HG03571 (cell line): ENCODE measurements around the gene LYPD5.
"Not testable (repeated sequence)": the region's sequence is repeated elsewhere in the genome, so short reads cannot be mapped to it uniquely, and the experiment has no call there.

ENCODE experiments used
- ATAC-seq: cut with Tn5 transposase; IDR thresholded peaks from one replicate; pipeline ENCODE4 v1.9.1; 2021; ENCODE audit not compliant: unreplicated experiment

Gene LYPD5

DNA sequence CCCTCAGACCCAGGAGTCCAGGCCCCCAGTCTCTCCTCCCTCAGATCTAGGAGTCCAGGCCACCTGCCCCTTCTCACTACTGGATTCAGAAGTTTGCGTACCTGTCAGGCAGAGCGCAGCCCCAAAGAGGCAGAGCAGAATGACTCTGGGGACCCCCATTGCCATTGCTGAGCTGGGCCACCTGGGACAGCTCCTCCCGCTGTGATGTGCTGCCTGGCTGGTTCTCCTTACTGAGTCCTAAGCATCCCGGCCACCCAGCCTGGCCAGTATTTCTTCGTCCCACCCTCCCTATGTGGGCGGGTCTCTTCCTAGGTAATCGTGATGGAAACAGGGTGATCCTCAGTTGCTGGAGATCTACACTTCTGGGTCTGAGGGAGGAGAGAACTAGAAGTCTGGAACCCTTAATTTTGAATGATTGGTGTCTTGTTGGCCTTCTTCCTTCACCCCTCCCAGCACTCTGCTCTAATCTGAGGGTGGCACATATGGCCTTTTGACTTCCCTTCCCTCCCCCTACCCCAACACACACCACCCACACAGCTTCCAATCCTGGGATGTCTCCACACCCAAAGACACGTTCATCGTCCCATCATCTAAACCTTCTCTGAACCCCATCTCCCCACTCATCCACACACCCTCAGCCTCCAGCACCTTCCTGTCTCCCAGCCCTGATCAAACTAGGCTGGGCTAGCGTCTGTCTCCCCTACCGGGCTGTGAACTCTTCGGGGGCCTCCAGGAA lies at the start of gene LYPD5:
Gene LYPD5, minus strand, starts transcription at position 232 of the 736 bp plus-strand sequence. Its CDS starts 67 bp downstream, at position 165.
- ATAC-seq = no peak

- ATAC-seq = no peak
Observed at GRCh38 chr19:43848821-43849220, 46.6 kb upstream of the LYPD5 start.

- no peak for ATAC-seq
Observed at GRCh38 chr19:43847884-43848283, 45.6 kb upstream of the LYPD5 start.

DNA sequence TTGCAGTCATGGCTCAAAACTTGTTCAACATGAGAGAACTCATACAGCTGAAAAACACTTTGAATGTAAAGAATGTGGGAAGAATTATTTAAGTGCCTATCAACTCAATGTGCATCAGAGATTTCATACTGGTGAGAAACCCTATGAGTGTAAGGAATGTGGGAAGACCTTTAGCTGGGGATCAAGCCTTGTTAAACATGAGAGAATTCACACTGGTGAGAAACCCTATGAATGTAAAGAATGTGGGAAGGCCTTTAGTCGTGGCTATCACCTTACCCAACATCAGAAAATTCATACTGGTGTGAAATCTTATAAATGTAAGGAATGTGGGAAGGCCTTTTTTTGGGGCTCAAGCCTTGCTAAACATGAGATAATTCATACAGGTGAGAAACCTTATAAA lies 45.0 kb upstream of the LYPD5 start:
- ATAC-seq = no peak

- no peak for ATAC-seq
Observed at GRCh38 chr19:43842007-43842406, 39.8 kb upstream of the LYPD5 start.

DNA sequence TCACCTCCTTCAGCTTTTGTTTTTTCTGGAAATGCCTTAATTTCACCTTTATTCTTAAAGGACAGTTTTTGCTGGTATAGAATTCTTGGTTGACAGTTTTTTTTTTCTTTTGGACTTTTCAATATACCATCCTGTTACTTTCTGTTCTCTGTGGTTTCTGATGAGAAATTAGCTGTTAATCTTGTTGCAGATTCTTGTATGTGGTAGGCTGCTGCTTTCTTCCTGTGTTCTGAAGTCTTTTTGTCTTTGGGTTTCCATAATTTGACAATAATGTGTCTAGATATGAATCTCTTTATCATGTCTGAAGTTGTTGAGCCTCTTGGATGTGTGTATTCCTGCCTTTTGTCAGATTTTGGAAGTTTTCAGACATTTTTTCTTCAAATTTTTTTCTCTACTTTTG lies 36.9 kb upstream of the LYPD5 start:
- no peak for ATAC-seq

- peak; percentile 70 for ATAC-seq
Observed at GRCh38 chr19:43826787-43827754, 24.8 kb upstream of the LYPD5 start, which contains the start of gene ZNF283. TSS of gene ZNF283 (plus strand) at chr19:43827321. CDS start at chr19:43833505, 6,184 bp downstream.

- not testable (repeated sequence) for ATAC-seq
Observed at GRCh38 chr19:43824572-43824971, 22.3 kb upstream of the LYPD5 start.

DNA sequence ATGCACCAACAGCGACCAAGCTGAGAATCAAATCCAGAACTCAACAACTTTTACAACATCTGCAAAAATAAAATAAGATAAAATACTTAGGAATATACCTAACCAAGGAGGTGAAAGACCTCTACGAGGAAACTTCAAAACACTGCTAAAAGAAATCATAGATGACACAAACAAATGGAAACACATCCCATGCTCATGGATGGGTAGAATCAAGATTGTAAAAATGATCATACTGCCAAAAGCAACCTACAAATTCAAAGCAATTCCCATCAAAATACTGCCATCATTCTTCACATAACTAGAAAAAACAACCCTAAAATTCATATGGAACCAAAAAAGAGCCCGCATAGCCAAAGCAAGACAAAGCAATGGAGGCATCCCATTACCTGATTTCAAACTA lies 21.6 kb upstream of the LYPD5 start:
- ATAC-seq = not testable (repeated sequence)

DNA sequence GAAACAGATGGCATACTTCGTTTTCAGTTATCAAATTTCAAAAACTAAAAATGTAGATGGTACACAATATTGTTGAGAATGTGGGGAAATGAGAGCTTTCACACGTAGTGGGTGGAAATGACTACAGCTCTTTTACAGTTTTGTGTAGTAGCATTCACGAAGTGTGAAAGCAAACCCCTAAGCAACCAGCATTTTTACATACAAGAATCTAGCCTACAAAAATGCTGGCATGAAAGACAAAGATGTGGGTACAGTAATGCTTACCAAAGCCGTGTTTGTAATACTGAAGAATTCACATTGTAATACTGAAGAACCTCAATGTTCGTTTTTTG lies 18.6 kb upstream of the LYPD5 start:
- no peak for ATAC-seq

DNA sequence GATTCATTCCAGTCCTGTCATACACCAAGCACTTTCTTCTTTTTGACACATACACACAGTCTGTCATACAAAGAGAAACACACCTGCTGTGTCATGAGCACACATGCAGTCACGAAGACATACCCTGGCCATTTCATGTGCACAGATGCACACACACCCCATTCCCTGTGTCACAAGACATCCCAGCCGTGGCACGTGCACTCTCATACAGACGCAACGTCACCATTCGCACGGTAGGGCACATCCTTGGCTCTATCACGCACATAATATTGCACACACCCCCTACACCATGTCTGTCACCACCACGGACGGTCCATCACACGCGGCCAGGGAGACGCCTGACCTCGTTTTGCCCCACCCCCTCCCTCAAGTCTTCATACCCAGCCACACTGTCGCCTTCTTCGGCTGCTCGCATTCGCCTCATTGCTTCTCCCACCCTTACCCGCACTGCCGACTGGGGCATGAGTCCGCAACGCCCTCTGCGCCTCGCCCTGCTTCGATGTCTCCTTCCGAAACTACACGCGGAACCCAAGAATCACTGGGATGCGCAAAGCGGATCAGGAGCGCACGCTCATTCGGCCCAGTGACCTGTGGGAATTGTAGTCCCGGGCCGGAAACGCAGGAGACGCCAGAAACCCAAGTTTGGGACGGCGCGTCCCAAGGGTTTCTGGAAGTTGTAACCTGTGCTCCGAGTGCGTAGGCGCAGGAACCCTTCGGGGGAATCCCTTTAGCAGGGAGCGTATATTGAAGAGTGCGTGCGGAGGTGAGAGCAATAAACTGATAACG lies 18.0 kb upstream of the LYPD5 start:
- ATAC-seq = no peak

DNA sequence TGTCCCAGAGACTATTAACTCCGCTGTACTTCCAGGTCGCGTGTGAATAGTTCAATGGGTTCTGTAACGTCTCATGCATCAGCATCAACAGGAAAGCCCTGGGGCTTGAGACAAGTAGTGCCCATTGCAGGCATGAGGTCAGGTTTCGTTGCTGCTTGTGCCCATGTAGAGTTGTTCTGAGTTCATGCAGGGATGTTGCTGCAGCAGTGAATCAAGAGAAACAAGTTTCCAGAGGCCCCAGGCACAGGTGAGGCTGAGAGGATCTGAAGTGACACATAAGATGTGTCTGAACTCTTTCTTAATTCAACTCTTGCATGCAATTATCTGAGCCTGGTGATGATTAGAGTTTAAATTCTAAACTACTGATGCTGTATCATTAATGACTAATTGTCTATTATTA lies 16.3 kb upstream of the LYPD5 start:
- no peak for ATAC-seq

DNA sequence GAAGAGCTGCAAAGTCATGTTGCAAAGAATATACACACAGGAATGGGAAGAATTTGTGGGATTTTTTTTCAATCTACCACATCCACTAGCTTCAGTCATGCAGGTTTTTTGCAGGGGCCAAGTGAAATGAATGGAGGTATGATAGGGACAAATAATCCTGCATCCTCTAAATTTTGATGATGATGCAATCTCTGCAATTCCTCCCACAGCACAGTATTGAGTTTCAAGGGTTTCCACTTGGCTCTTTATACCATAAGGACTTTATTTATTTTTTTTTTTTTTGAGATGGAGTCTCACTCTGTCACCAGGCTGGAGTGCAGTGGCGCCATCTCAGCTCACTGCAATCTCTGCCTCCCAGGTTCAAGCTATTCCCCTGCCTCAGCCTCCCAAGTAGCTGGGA lies 15.2 kb upstream of the LYPD5 start:
- not testable (repeated sequence) for ATAC-seq

GRCh38 chr19:43814663-43815352 lies 12.6 kb upstream of the LYPD5 start:
- ATAC-seq = no peak

GRCh38 chr19:43812688-43813087 lies 10.4 kb upstream of the LYPD5 start:
- ATAC-seq = no peak

DNA sequence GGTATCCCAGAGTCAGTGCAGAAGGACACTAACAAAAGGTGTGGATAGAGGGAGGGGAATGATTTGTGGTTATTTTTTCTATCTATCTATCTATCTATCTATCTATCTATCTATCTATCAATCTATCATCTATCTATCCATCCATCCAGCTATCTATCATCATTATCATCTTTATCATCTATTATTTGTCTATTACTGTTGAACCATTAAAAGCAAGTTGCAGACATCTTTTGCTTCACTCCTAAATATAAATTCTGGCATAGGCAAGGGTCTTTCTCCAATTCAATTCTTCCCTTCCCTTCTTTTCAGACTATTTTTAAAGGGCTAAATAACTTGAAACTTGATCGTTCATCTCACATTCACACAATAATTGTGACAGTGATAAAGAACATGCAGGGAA lies 10.0 kb upstream of the LYPD5 start:
- ATAC-seq = no peak

DNA sequence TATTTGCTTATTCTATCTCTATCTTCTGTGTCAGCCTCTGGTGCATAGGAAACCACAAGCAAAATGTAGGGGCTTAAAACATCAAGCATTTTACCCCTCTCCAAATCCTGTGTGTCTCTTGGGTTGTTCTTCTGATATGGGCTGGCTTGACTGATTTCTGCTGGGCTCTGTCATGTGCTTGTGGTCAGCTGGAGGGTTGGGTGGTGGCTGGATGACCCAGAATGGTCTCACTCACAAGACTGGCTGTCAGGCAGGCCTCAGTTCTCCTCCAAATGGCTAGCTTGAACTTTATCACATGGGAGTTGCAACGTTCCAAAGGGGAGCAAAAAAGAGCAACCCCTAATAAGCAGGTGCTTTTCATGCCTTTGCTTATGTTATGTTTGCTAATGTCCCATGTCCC lies 9.6 kb upstream of the LYPD5 start:
- no peak for ATAC-seq

DNA sequence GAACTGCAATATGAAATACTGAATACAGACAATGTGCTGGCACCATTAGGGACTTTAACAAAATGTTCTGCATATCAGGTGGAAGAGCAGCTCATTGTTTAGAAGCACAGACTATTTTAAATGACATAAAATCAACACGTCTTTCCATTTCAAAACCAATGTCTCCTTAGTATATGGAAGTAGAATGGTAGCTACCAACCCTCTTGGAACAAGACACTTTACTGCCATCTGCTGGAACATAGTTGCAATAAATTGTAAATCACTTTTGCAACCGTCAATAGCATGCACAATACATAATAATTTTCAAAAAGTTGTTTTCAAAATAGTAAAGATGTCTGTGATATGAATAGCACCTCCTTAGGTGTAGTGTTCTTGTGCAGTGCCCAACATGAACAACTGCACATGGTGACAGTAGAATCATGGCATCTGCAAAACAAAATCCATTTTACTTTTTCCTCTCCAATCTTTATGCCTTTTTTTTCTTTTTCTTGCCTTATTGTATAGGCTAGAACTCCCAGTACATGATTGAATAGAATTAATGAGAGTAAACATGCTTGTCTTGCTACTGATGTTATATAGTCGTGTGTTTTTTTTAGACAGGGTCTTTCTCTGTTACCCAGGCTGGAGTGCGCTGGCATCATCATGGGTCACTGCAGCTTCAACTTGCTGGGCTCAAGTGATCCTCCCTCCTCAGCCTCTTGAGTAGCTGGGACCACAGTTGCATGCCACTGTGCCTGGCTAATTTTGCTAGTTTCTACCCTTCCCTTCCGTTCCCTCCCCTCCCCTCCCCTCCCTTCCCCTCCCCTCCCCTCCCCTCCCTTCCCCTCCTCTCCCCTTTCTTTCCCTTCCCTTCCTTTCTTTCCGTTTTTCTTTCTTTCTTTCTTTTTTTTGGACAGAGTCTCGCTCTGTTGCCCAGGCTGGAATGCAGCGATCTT lies 7.8 kb upstream of the LYPD5 start:
- no peak for ATAC-seq

DNA sequence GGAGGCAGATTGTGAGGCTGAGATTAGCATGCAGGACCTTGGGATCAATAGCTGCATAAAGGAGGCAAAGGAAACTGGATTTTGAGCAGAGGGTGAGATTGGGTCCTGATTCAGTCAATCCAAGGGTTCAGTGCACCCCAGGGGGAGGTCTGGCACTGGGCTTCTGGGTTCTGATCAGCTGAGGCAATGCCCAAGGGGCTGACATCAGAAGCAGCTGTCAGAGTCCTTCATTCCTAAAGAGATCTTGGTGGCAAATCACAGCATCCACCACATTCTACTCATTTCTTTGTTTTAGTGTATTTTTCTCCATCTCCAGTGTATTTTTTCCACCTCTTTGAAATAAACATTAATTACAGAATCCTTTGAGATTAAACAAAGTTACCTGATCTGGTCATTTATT lies 5.4 kb upstream of the LYPD5 start:
- ATAC-seq = no peak

DNA sequence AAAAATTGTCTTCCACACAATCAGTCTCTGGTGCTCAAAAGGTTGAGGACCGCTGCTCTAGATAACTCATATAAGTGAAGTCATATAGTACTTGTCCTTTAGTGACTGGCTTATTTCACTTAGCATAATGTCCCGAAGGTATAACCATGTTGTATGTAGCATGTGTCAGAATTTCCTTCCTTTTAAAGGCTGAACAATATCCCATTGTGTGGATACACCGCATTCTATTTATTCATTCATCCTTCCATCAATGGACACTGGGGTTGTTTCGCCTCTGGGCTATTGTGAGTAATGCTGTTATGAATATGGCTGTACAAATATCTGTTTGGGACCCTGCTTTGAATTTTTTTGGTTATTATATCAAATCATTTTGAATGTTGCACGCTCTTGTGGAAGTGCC lies 4.6 kb upstream of the LYPD5 start:
- ATAC-seq = no peak
